Measurements from ENCODE around the gene RADIL.

The RADIL gene

GRCh38 chr7:4849390-4849789 lies 34.1 kb downstream of the RADIL start:
- DNase-seq, result peak in 3 of 6 experiments; percentile 10 to 25 (median 22)

DNA sequence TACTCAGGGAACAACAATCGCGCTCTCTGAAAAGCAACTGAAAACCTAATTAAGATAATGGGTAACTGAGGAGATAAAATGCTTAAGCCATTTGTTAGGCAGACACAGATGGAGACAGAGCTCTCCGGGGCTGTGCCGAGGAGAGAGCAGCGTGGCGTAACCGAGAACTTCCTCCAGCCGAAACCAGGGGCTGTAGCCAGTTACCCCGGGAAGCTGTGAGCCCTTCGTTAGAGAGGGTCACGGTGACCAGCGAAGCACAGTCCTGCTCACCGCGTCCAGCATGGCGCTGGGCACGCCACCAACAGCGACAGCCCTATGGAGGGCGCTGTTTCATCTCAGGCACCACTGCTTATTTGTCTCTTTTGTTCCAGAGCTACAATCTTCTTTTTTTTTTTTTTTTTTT lies 37.8 kb downstream of the RADIL start:
- DNase-seq, result no peak

GRCh38 chr7:4842319-4843064 lies 41.0 kb downstream of the RADIL start:
- DNase-seq, result no peak

- no peak for DNase-seq
Measured at GRCh38 chr7:4841836-4842235, 41.7 kb downstream of the RADIL start.

DNA sequence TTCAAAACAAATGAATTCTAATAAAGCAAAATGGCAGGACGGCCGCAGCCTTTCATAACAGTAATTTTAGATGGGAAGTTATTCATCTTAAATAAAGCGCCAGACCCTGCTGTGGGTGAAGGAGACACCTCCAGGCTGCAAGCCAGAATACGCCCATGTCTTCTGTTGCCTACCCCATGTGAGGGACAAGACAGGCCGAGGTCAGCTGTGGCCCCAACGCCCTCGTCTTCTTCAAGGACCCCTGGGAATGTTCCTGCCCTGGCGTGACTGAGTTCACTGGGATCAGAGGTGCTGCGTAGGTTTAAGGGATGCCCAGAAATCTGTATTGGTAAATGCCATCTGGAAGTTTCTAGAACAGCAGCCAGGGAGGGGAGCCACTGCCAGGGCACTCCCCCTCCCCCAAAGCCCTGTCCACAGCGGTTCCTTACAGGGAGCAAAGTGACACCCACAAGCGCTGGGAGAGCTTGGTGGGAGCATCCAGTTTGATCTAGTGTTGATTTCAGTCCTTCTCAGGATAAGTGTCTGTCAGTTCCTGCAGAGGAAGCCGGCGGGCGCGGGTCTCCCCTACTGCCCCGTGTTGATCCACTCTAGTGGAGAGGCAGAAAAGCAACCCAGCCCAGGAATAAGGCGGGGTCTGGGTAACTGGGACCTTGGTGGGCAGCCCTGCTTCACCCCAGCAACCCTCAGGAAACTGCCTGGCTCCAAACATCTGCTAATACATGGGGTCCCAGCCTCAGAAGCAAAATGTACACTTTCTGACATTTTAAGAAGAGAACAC lies 42.3 kb downstream of the RADIL start:
- no peak for DNase-seq

- DNase-seq, result no peak
Measured at GRCh38 chr7:4840079-4840501, 43.4 kb downstream of the RADIL start.

- DNase-seq, result no peak
Measured at GRCh38 chr7:4838626-4839334, 44.7 kb downstream of the RADIL start.

DNA sequence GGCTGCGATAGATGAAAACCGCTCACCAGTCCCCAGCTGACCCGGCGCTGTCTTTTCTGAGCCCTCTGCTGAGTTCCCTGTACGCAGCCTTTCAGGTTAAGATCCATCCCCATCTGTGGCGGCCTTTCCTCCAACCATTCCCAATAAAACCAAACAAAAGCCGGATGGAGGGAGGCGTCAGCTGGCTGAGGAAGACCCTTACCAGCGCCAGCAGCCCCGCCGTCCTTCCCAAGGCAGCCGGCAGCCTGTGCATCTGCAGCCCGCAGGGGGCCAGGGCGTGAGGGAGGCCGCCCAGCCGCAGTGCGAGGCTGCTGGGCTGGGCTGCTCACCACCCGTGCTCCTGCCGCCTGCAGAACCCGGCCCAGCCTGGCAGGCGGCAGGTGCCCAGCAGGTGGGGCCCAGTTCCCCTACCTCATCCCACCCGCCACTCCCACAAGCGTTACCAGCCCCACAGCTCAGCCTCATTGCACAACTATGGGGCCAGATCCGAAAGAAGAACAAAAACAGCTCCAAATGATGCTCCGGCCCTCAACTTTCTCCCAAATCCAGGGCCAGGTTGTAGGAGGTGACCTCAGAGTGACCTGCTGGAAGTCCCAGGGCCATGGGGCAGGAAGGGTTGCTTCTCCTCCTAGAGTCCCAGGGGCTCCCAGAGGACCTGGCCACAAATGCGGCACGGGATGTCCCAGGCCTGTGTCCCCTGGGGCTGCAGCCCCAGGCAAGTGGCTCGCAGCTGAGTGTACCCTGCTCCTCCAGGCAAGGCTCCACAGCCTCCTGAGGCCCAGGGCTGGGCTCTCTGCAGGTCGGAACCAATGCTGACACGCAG lies 45.5 kb downstream of the RADIL start:
- DNase-seq, result no peak

GRCh38 chr7:4837041-4837802 lies 46.3 kb downstream of the RADIL start:
- DNase-seq, result no peak

DNA sequence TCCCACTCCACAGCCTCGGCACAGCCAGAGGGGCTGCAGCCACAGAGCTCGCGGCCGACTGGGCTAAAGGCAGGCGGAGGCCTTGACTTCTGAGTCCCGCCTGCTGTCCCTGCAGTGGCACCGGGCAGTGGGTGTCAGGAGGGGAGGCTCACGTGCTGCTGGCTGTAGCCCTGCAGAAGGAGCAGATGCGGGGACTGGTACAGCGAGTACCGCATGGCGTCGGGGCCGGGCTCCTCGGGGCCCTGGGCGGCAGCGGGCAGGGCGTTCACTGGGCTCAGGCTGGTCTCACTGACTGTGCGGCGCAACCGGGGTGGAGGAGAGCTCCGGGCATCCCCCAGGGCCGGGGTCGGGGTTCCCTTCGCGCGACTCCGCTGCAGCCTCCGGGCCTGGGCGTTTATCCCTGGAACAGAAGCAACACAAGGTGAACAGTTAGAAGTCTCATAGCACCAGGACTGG lies 47.3 kb downstream of the RADIL start:
- DNase-seq, result no peak

DNA sequence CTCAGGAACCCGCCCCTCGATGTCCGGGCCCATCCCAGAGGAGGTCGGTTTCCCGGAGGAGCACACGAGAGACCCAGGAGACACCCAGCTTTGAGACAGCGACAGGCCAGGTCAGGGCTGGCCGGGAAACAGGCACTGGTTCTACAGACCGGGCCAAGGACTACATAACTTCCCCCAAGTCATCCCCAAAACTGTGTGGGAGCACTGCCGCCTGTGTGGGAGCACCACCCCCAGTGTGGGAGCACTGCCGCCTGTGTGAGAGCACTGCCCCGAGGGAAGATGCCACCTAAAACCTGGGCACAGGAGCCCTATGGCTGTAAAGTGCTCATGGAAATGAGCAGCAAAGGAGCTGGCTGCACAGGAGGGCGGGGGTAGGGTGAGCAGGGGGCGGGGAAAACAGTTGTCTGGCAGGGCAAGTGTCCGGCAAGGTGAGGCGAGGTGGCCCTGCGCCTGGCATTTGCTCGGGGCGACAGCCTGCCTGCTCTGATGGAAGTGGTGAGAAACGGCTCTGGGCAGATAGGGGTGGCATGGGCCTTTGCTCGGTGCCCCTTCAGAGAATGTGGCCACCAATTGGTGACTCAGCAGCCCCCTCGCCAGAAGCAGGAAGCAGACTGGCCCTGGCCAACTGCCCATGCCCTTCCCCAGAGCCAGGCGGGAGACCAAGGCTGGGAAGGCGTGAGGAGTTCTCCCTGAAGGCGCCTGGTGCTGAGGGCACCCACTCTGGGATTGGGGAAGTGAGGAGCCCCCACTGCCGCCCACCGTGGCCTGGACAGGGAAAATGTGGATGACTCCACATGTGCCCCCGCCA lies 47.9 kb downstream of the RADIL start:
- DNase-seq, result no peak

DNA sequence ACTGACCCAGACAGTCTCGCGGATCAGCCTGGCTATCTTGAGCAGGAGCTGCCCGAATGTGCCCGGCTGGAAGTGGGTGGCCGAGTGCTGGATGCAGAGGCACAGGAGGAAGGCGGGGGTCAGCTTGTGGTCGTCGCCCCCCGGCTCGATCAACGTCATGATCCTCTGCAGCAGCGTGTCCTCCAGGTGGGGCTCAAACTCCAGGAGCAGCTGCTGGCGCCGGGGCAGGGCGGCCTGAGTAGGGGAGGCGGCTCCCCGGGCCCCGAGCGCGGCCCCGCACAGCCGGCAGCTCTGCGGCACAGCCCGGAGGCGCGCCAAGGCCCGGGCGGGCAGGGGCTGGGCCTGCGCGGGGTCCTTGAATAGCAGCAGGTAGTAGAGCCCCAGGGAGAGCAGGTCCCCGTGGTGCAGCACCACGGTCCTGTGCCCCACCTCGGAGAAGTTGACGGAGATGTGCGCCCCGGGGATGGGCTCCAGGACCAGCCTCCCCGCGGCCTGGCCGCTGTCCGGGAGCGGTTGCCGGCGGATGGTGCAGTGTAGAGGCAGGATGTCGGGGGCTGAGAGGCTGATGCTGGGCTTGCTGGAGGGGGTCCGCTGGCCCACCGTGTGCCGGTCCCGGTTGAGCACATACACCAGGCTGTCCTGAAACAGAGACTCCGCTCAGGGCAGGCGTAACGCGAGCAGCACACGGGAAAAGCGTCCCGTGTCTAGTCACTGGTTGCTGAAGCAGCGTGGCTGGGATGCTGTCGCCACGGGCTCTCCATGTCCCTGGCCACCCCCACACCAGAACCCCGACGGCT lies 48.7 kb downstream of the RADIL start:
- DNase-seq, result no peak

GRCh38 chr7:4833691-4834600 lies 49.6 kb downstream of the RADIL start:
- DNase-seq, result no peak

DNA sequence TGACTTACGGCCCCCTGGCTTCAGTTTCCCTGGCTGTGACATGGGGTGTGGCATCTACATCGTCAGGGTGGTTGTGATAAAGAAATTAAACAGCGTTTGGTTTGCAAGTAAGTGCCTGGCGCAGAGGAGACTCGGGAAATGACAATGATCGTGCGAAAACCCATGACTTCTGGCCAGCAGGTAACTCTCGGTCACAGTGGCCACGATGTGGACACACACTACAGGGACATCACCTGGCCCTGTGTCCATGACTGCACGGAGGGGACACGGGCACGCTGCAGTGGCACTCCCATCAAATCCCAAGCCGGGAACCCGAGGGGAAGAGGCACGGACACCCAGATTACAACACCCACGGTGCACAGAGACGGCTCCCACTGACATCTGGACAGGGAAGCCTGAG lies 50.3 kb downstream of the RADIL start:
- no peak for DNase-seq

- no peak for DNase-seq
Measured at GRCh38 chr7:4832711-4833110, 50.8 kb downstream of the RADIL start.

DNA sequence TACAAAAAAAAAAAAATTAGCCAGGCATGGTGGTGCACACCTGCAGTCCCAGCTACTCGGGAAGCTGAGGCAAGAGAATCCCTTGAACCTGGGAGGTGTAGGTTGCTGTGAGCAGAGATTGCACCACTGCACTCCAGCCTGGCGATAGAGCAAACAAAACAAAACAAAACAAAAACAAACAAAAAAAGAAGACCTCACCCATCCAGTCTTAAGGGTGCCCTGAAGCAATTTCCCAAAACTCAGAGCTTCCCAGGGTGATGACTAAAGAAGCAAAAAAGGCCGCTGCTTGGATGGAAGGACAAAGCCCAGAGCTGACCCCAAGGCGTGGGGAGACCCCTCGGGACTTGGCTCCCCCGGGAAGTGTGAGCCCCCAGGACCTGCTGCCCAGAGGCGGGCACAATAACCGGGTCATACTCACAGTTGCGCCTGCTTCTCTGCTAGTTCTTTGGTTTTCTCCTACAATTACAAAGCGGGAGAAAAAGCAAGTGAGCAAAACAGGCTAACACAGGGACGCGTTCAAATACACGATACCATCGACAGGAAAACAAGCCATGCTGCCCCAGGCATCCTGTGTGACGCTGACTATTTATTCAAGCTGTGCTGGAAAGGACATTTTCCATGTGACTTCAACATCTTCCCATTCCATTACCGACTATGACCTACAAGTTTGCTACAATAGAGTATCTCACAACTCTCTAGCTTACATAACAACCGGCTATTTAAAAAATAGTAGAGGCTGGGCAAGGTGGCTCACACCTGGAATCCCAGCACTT lies 51.6 kb downstream of the RADIL start:
- no peak for DNase-seq

DNA sequence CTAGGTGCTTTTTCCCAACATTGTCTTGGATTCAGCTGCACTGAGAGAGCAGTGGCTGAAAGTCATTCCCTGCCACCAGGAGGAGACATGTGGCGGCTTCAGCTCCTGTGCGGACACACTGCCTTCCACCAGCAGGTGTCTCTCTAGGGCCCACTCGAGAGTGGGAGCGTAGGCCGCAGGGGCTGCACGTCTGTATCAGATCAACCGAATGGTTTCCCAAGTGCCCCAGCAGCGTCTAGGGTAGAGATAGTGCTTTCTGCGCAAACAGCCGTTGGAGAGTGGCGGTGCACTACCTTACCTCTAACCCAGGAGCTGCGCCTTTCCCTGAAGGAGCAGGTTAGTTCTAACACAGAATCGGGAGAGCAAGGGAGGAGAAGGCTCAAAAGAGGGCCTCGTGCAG lies 53.3 kb downstream of the RADIL start:
- DNase-seq, result peak; percentile 13 to 58 (median 32)

GRCh38 chr7:4828720-4829383 lies 54.7 kb downstream of the RADIL start:
- no peak for DNase-seq
